Osteoblast (primary cell): ENCODE measurements around the gene SEC14L6. TPM values are rescaled to one million over a fixed set of nuclear protein-coding genes. Genes with fewer than 3 reads are reported as not detected.

ENCODE experiments used
- DNase-seq: peaks from one replicate; pipeline ENCODE4 v3.0.0; 2011; ENCODE audit warnings: low spot score, mixed read lengths; ENCODE audit not compliant: insufficient read length; ENCODE audit errors: missing footprints
- H2AFZ ChIP-seq: 2 replicates; pipeline ENCODE4 v1.6.0; 2011; ENCODE audit warnings: mild to moderate bottlenecking, low read length
- H3K27ac ChIP-seq: 2 replicates; pipeline ENCODE4 v1.5.1; 2011; ENCODE audit warnings: mild to moderate bottlenecking, low read depth, low read length, moderate library complexity
- H3K27me3 ChIP-seq: 2 replicates; pipeline ENCODE4 v1.6.0; 2012; ENCODE audit warnings: mild to moderate bottlenecking, control low read depth, inconsistent platforms, low read length, moderate library complexity; ENCODE audit not compliant: insufficient read depth
- H3K36me3 ChIP-seq: 2 replicates; pipeline ENCODE4 v1.5.1; 2011; ENCODE audit warnings: mild to moderate bottlenecking, low read length, control low read depth, moderate library complexity; ENCODE audit not compliant: insufficient read depth
- H3K4me1 ChIP-seq: 2 replicates; pipeline ENCODE4 v1.5.1; 2011; ENCODE audit warnings: mild to moderate bottlenecking, low read length, control low read depth, moderate library complexity; ENCODE audit not compliant: insufficient read depth
- H3K4me2 ChIP-seq: 2 replicates; pipeline ENCODE4 v1.6.0; 2011; ENCODE audit warnings: mild to moderate bottlenecking, low read length; ENCODE audit not compliant: insufficient read depth
- H3K4me3 ChIP-seq: fragments of 200-600 bp; sonication (generic); 3 replicates; pipeline ENCODE4 v1.5.1; 2012; ENCODE audit warnings: mild to moderate bottlenecking, low read length, inconsistent platforms; ENCODE audit not compliant: insufficient read depth
- H3K79me2 ChIP-seq: 2 replicates; pipeline ENCODE4 v1.6.0; 2012; ENCODE audit warnings: mild to moderate bottlenecking, low read length, control low read depth, inconsistent platforms; ENCODE audit not compliant: insufficient read depth
- H3K9me3 ChIP-seq: 2 replicates; pipeline ENCODE4 v1.5.1; 2011; ENCODE audit warnings: low read depth, low read length, control low read depth
- H4K20me1 ChIP-seq: 2 replicates; pipeline ENCODE4 v1.6.0; 2012; ENCODE audit warnings: mild to moderate bottlenecking, low read length, control low read depth; ENCODE audit not compliant: insufficient read depth
- total RNA-seq: library from RNA; depleted of rRNA; stranded (reverse); fragments of >200 nt; gene quantifications from 2 replicates; pipeline ENCODE4 v1.2.3, GENCODE V29; 2012
- TF ChIP-seq, protein P1 (sequence below): IDR thresholded peaks from 2 replicates; pipeline ENCODE4 v1.5.1; 2011; ENCODE audit warnings: mild to moderate bottlenecking, low read depth, low read length, moderate library complexity; ENCODE audit errors: extremely low read depth

Gene SEC14L6
- total RNA-seq, 1 donor = not detected

DNA sequence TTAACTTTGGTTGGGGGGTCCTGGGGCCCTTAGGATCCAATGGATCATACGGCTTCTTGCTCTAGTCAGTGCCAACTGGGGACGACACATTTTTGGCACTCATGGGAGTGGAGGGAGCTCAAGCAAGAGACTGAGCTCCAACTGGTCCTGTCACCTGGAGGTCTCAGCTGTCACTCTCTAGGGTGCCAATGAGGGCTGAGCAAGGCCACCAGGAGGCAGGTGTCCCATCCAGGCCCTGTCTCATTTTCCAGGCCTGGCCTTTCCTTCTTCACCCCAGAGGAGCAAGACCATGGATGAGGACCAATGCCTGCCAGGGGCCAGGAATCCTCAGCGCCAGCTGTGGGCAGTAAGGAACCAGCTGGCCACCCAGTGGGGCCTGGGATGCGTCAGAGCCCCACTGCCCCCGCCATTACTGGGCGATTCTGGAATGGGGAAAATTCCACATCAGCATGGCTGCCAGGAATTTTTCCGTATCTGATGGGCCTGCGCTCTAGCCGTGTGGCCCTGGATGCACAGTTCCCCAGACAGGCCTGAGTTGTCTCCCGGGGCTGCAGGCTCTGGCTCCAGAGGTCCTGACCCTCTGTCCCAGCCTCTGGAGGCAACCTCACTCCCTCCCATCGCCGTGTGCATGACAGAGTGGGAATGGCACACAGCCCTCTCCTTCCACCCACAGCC, 28.6 kb upstream of the SEC14L6 start:
- peak overlapping the region; percentile 58 for H3K4me2 ChIP-seq
- TF ChIP-seq, protein P1, sequence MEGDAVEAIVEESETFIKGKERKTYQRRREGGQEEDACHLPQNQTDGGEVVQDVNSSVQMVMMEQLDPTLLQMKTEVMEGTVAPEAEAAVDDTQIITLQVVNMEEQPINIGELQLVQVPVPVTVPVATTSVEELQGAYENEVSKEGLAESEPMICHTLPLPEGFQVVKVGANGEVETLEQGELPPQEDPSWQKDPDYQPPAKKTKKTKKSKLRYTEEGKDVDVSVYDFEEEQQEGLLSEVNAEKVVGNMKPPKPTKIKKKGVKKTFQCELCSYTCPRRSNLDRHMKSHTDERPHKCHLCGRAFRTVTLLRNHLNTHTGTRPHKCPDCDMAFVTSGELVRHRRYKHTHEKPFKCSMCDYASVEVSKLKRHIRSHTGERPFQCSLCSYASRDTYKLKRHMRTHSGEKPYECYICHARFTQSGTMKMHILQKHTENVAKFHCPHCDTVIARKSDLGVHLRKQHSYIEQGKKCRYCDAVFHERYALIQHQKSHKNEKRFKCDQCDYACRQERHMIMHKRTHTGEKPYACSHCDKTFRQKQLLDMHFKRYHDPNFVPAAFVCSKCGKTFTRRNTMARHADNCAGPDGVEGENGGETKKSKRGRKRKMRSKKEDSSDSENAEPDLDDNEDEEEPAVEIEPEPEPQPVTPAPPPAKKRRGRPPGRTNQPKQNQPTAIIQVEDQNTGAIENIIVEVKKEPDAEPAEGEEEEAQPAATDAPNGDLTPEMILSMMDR = no peak
- peaks cover 11% of the 10 kb centered on the region for H4K20me1 ChIP-seq
- H3K27ac ChIP-seq = peak overlapping the region; percentile 60
- H3K4me1 ChIP-seq = peaks cover 14% of the 10 kb centered on the region
- peaks cover 42% of the 10 kb centered on the region for H3K36me3 ChIP-seq
- H3K79me2 ChIP-seq = no peaks in the 10 kb centered on the region
- peaks cover 8% of the 10 kb centered on the region for H3K27me3 ChIP-seq
- no peaks in the 10 kb centered on the region for H3K9me3 ChIP-seq
- peak overlapping the region; percentile 7 for H3K4me3 ChIP-seq
- peak; percentile 99 for DNase-seq
- H2AFZ ChIP-seq = no peak overlapping the region

DNA sequence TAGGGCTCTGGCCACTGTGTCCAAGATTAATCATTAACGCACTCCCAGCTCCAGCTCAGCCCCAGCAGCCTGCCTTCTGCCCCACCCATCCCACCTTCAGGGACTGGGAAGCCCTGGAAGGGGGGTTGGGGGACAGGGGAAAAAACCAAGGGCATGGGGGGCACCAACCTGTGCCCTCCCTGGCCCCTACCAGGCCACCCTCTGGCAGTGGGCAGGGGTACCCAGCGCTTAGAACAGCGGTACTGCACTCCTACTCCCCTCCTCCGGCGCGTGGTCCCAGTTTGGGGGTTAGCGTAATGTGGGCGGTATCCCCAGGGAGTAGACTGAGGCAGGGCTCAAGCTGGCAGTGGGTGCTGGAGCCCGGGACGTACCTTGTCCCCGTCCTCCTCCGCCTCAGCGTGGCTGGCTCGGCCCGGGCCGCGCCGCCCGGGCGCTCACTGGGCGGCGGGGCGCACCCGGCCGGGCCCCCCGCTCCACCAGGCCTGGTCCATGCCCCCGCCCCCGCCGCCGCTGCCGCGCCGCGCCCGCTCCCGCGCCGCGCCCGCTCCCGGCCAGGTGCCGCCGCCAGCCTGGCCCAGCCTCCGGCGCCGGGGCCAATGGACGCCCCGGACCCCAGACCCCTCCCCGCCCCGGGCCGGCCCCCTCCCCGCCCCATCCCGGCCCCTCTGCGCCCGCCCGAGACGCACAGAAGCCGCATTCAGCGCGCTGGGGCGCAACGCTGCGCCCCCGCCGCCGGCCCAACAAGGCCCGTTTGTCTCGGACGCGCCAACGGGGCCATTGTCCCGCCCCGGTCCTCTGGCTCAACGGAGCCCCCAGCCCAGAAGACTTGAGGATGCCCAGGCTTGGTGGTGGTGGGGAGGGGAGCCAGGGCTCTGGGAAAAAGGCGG, 27.8 kb upstream of the SEC14L6 start, which contains the start of gene GAL3ST1:
Gene GAL3ST1 (minus strand): TSS at position 571 of the 887 bp plus-strand sequence. CDS start 17,273 bp downstream, outside the sequence.
- Histone ChIP-seq H3K4me2 (peak within 1 kb of the TSS; percentile 58), H3K79me2 (no peaks in the 10 kb centered on the region), H2AFZ (no peak within 1 kb of the TSS), H3K9me3 (no peaks in the 10 kb centered on the region), H3K27ac (peak within 1 kb of the TSS; percentile 60), H4K20me1 (peaks cover 11% of the 10 kb centered on the region), H3K4me1 (peaks cover 14% of the 10 kb centered on the region), H3K4me3 (peak within 1 kb of the TSS; percentile 7), H3K27me3 (peaks cover 16% of the 10 kb centered on the region), H3K36me3 (peaks cover 34% of the 10 kb centered on the region)
- peak; percentile 83 for DNase-seq
- TF ChIP-seq, protein P1 = no peak

DNA sequence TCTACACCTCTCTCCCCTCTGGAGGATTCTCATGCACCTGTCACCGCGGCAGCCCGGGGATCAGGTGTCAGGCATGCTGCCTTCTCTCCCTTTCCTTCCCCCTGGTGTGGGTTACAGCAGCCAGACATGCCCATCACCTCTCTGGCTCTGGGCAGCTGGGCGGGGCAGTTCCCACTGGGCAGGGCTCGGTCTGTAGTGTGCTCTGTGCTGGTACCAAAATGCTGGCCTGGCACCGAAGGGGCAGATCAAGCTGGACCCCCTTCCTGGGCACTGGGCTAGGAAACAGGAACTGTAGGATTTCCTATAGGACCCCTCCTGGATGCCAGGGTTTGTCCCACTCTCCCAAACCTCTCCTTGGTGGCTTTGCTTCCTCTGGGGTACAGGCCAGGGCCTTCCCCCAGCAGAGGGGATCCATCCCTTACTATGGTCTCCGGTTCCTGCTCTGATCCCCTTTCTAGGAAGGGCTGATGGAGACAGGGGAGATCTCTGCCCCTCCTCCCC, 27.1 kb upstream of the SEC14L6 start:
- Histone ChIP-seq H3K4me3 (no peak overlapping the region), H4K20me1 (peaks cover 11% of the 10 kb centered on the region), H3K4me1 (peaks cover 14% of the 10 kb centered on the region), H3K4me2 (no peak overlapping the region), H3K27me3 (peaks cover 20% of the 10 kb centered on the region), H3K36me3 (peaks cover 27% of the 10 kb centered on the region), H3K27ac (no peak overlapping the region), H3K79me2 (no peaks in the 10 kb centered on the region), H3K9me3 (no peaks in the 10 kb centered on the region), H2AFZ (no peak overlapping the region)
- peak; percentile 85 for DNase-seq
- TF ChIP-seq, protein P1 = no peak
